ENCODE data around the gene IGHMBP2.

Gene IGHMBP2

GRCh38 chr11:68976095-68976494, 72.4 kb downstream of the IGHMBP2 start:
- no peak overlapping the region for H2BK15ac ChIP-seq (ENCODE audit: low read depth, poor library complexity, severe bottlenecking)
- H3K36me3 ChIP-seq (ENCODE audit: control insufficient read depth in 1 of 2, insufficient read depth in 2 of 2, low read depth in 1 of 2, low read length in 2 of 2): no peaks in the 10 kb centered on the region
- H3K14ac ChIP-seq (ENCODE audit: low read length in 2 of 2): no peak overlapping the region
- no peak overlapping the region for H2BK5ac ChIP-seq (ENCODE audit: low read depth, low read length, poor library complexity, severe bottlenecking)
- peaks cover 40 to 53% of the 10 kb centered on the region in 2 experiments for H3K27me3 ChIP-seq (ENCODE audit: control insufficient read depth in 1 of 2, insufficient read depth in 1 of 2, low read length in 2 of 2)
- no peak overlapping the region for H3K4ac ChIP-seq (ENCODE audit: low read depth in 1 of 2, low read length in 2 of 2)
- H3K27ac ChIP-seq (ENCODE audit: low read length, poor library complexity, severe bottlenecking): no peak overlapping the region
- no peak overlapping the region for H3K9ac ChIP-seq (ENCODE audit: low read length)
- H4K91ac ChIP-seq (ENCODE audit: low read length): no peak overlapping the region
- 84% methylated on average over 4 of the region's 4 CpGs for WGBS
- H3K9me3 ChIP-seq (ENCODE audit: control insufficient read depth, low read length): no peaks in the 10 kb centered on the region
- no peak overlapping the region for H2AK5ac ChIP-seq (ENCODE audit: low read length, severe bottlenecking)
- no peak overlapping the region for H3K18ac ChIP-seq (ENCODE audit: low read depth in 1 of 2, low read length in 2 of 2)
- H2BK12ac ChIP-seq (ENCODE audit: low read length in 2 of 2): no peak overlapping the region
- no peaks in the 10 kb centered on the region for H3K79me1 ChIP-seq (replicated peaks; ENCODE audit: low read length, poor library complexity, severe bottlenecking)
- H4K8ac ChIP-seq (ENCODE audit: low read length): no peak overlapping the region
- no peak overlapping the region for H3K4me2 ChIP-seq (ENCODE audit: low read length, poor library complexity, severe bottlenecking)
- H3K4me1 ChIP-seq (ENCODE audit: control insufficient read depth, insufficient read depth, low read depth, low read length): no peaks in the 10 kb centered on the region
- no peak overlapping the region for H2AFZ ChIP-seq (ENCODE audit: low read depth, low read length)
- no peak overlapping the region for H3K4me3 ChIP-seq (ENCODE audit: insufficient read depth in 1 of 2, low read depth in 1 of 2, low read length in 2 of 2)
- DNase-seq: no peak
- H3K23ac ChIP-seq (ENCODE audit: low read length in 2 of 2): no peak overlapping the region
- H2BK120ac ChIP-seq (ENCODE audit: low read depth, low read length): no peak overlapping the region

- Histone ChIP-seq H3K27ac (ENCODE audit: low read length, poor library complexity, severe bottlenecking) (no peak overlapping the region), H3K4ac (ENCODE audit: low read depth in 1 of 2, low read length in 2 of 2) (no peak overlapping the region)
- 94% methylated on average over 4 of the region's 4 CpGs for WGBS
These were observed 72.9 kb downstream of the IGHMBP2 start for GRCh38 chr11:68976563-68976962.

GRCh38 chr11:68977781-68978625, 74.3 kb downstream of the IGHMBP2 start:
- Histone ChIP-seq H2BK5ac (ENCODE audit: low read depth, low read length, poor library complexity, severe bottlenecking) (no peak overlapping the region), H3K27me3 (ENCODE audit: control insufficient read depth in 1 of 2, insufficient read depth in 1 of 2, low read length in 2 of 2) (peaks cover 37 to 55% of the 10 kb centered on the region in 2 experiments), H3K14ac (ENCODE audit: low read length in 2 of 2) (no peak overlapping the region), H4K8ac (ENCODE audit: low read length) (no peak overlapping the region), H2BK120ac (ENCODE audit: low read depth, low read length) (no peak overlapping the region), H3K36me3 (ENCODE audit: control insufficient read depth in 1 of 2, insufficient read depth in 2 of 2, low read depth in 1 of 2, low read length in 2 of 2) (no peaks in the 10 kb centered on the region), H3K9me3 (ENCODE audit: control insufficient read depth, low read length) (peaks cover 3% of the 10 kb centered on the region), H2AK5ac (ENCODE audit: low read length, severe bottlenecking) (no peak overlapping the region), H3K4ac (ENCODE audit: low read depth in 1 of 2, low read length in 2 of 2) (no peak overlapping the region), H2AFZ (ENCODE audit: low read depth, low read length) (no peak overlapping the region), H3K4me1 (ENCODE audit: control insufficient read depth, insufficient read depth, low read depth, low read length) (no peaks in the 10 kb centered on the region), H2BK15ac (ENCODE audit: low read depth, poor library complexity, severe bottlenecking) (no peak overlapping the region), H3K23ac (ENCODE audit: low read length in 2 of 2) (no peak overlapping the region), H3K18ac (ENCODE audit: low read depth in 1 of 2, low read length in 2 of 2) (no peak overlapping the region), H4K91ac (ENCODE audit: low read length) (no peak overlapping the region), H3K4me2 (ENCODE audit: low read length, poor library complexity, severe bottlenecking) (no peak overlapping the region), H3K27ac (ENCODE audit: low read length, poor library complexity, severe bottlenecking) (no peak overlapping the region), H2BK12ac (ENCODE audit: low read length in 2 of 2) (no peak overlapping the region), H3K9ac (ENCODE audit: low read length) (no peak overlapping the region), H3K4me3 (ENCODE audit: insufficient read depth in 1 of 2, low read depth in 1 of 2, low read length in 2 of 2) (no peak overlapping the region), H3K79me1 (replicated peaks; ENCODE audit: low read length, poor library complexity, severe bottlenecking) (no peaks in the 10 kb centered on the region)
- DNase-seq: no peak
- 78% methylated on average over 12 of the region's 14 CpGs for WGBS

More at GRCh38 chr11:68976563-68976962, 72.9 kb downstream of the IGHMBP2 start:
- H4K91ac ChIP-seq (ENCODE audit: low read length): no peak overlapping the region
- H2BK120ac ChIP-seq (ENCODE audit: low read depth, low read length): no peak overlapping the region
- no peak overlapping the region for H2BK12ac ChIP-seq (ENCODE audit: low read length in 2 of 2)
- no peaks in the 10 kb centered on the region for H3K36me3 ChIP-seq (ENCODE audit: control insufficient read depth in 1 of 2, insufficient read depth in 2 of 2, low read depth in 1 of 2, low read length in 2 of 2)
- H3K9ac ChIP-seq (ENCODE audit: low read length): no peak overlapping the region
- H3K4me3 ChIP-seq (ENCODE audit: insufficient read depth in 1 of 2, low read depth in 1 of 2, low read length in 2 of 2): no peak overlapping the region
- H2BK15ac ChIP-seq (ENCODE audit: low read depth, poor library complexity, severe bottlenecking): no peak overlapping the region
- no peaks in the 10 kb centered on the region for H3K4me1 ChIP-seq (ENCODE audit: control insufficient read depth, insufficient read depth, low read depth, low read length)
- H2AK5ac ChIP-seq (ENCODE audit: low read length, severe bottlenecking): no peak overlapping the region
- H3K27me3 ChIP-seq (ENCODE audit: control insufficient read depth in 1 of 2, insufficient read depth in 1 of 2, low read length in 2 of 2): peaks cover 37 to 49% of the 10 kb centered on the region in 2 experiments
- no peak overlapping the region for H3K4me2 ChIP-seq (ENCODE audit: low read length, poor library complexity, severe bottlenecking)
- H3K14ac ChIP-seq (ENCODE audit: low read length in 2 of 2): no peak overlapping the region
- H3K18ac ChIP-seq (ENCODE audit: low read depth in 1 of 2, low read length in 2 of 2): no peak overlapping the region
- H2BK5ac ChIP-seq (ENCODE audit: low read depth, low read length, poor library complexity, severe bottlenecking): no peak overlapping the region
- H3K23ac ChIP-seq (ENCODE audit: low read length in 2 of 2): no peak overlapping the region
- no peaks in the 10 kb centered on the region for H3K9me3 ChIP-seq (ENCODE audit: control insufficient read depth, low read length)
- no peak overlapping the region for H4K8ac ChIP-seq (ENCODE audit: low read length)
- no peaks in the 10 kb centered on the region for H3K79me1 ChIP-seq (replicated peaks; ENCODE audit: low read length, poor library complexity, severe bottlenecking)
- H2AFZ ChIP-seq (ENCODE audit: low read depth, low read length): no peak overlapping the region
- DNase-seq: no peak

GRCh38 chr11:68978626-68978930, 74.9 kb downstream of the IGHMBP2 start:
- Histone ChIP-seq H4K91ac (ENCODE audit: low read length) (no peak overlapping the region), H3K23ac (ENCODE audit: low read length in 2 of 2) (no peak overlapping the region), H2AFZ (ENCODE audit: low read depth, low read length) (no peak overlapping the region), H3K27ac (ENCODE audit: low read length, poor library complexity, severe bottlenecking) (no peak overlapping the region), H3K18ac (ENCODE audit: low read depth in 1 of 2, low read length in 2 of 2) (no peak overlapping the region), H2BK120ac (ENCODE audit: low read depth, low read length) (no peak overlapping the region), H3K36me3 (ENCODE audit: control insufficient read depth in 1 of 2, insufficient read depth in 2 of 2, low read depth in 1 of 2, low read length in 2 of 2) (no peaks in the 10 kb centered on the region), H3K4me1 (ENCODE audit: control insufficient read depth, insufficient read depth, low read depth, low read length) (no peaks in the 10 kb centered on the region), H3K4me3 (ENCODE audit: insufficient read depth in 1 of 2, low read depth in 1 of 2, low read length in 2 of 2) (no peak overlapping the region), H3K27me3 (ENCODE audit: control insufficient read depth in 1 of 2, insufficient read depth in 1 of 2, low read length in 2 of 2) (peaks cover 32 to 50% of the 10 kb centered on the region in 2 experiments), H2AK5ac (ENCODE audit: low read length, severe bottlenecking) (no peak overlapping the region), H2BK15ac (ENCODE audit: low read depth, poor library complexity, severe bottlenecking) (no peak overlapping the region), H3K14ac (ENCODE audit: low read length in 2 of 2) (no peak overlapping the region), H4K8ac (ENCODE audit: low read length) (no peak overlapping the region), H2BK12ac (ENCODE audit: low read length in 2 of 2) (no peak overlapping the region), H3K9me3 (ENCODE audit: control insufficient read depth, low read length) (peaks cover 3% of the 10 kb centered on the region), H3K9ac (ENCODE audit: low read length) (no peak overlapping the region), H3K79me1 (replicated peaks; ENCODE audit: low read length, poor library complexity, severe bottlenecking) (no peaks in the 10 kb centered on the region), H3K4me2 (ENCODE audit: low read length, poor library complexity, severe bottlenecking) (no peak overlapping the region), H2BK5ac (ENCODE audit: low read depth, low read length, poor library complexity, severe bottlenecking) (no peak overlapping the region), H3K4ac (ENCODE audit: low read depth in 1 of 2, low read length in 2 of 2) (no peak overlapping the region)
- WGBS: 70% methylated on average over 5 of the region's 5 CpGs
- no peak for DNase-seq
